Frontal cortex (tissue), 4 donors: ENCODE data around the gene TBX6. TPM values are rescaled to one million over a fixed set of nuclear protein-coding genes. Genes with fewer than 3 reads are reported as not detected.
A peak's percentile ranks its signal among the peaks of the same experiment; 100 is the strongest.

Experiments used
- DNase-seq, 2 donors: peaks; one replicate each; pipeline ENCODE4 v3.0.0; 2012; ENCODE audit warnings: low spot score in 2 of 2
- FAIRE-seq: peaks from 2 replicates; lab custom pipeline; 2012; peaks lifted over from hg19 to GRCh38; lab: Jason Lieb, UNC
- total RNA-seq: library from RNA; depleted of rRNA; stranded (reverse); fragments of >200 nt; gene quantifications from one replicate; pipeline ENCODE4 v1.2.3, GENCODE V29; 2014
- donor health status: control.
- donor health status: control.
- donor health status: control.

TBX6 gene
- total RNA-seq, 1 donor from 2014 or later: 0.41 TPM

GRCh38 chr16:30088237-30088831 lies 3.4 kb downstream of the TBX6 start:
- DNase-seq (no peak), FAIRE-seq (no peak)

GRCh38 chr16:30087181-30087898 lies 4.4 kb downstream of the TBX6 start:
- no peak for FAIRE-seq
- peak in 1 of 2 donors; percentile 19 for DNase-seq

- FAIRE-seq (no peak), DNase-seq (no peak)
These were observed 5.2 kb downstream of the TBX6 start for GRCh38 chr16:30086291-30087140.

- DNase-seq (no peak), FAIRE-seq (no peak)
These were observed 5.9 kb downstream of the TBX6 start for GRCh38 chr16:30085820-30086219.

GRCh38 chr16:30085247-30085646 lies 6.5 kb downstream of the TBX6 start:
- FAIRE-seq: no peak
- DNase-seq: peak in 1 of 2 donors; percentile 13

- no peak for DNase-seq
- FAIRE-seq: no peak
These were observed 6.9 kb downstream of the TBX6 start for GRCh38 chr16:30084816-30085159.

GRCh38 chr16:30084096-30084815 lies 7.5 kb downstream of the TBX6 start:
- FAIRE-seq (no peak), DNase-seq (no peak)

- DNase-seq (no peak), FAIRE-seq (no peak)
These were observed 8.3 kb downstream of the TBX6 start for GRCh38 chr16:30083216-30084055.

- FAIRE-seq (no peak), DNase-seq (no peak)
These were observed 9.1 kb downstream of the TBX6 start for GRCh38 chr16:30082545-30083090.

GRCh38 chr16:30079480-30079879 lies 12.2 kb downstream of the TBX6 start:
- no peak for DNase-seq
- no peak for FAIRE-seq

GRCh38 chr16:30078744-30079143 lies 13.0 kb downstream of the TBX6 start:
- DNase-seq (no peak), FAIRE-seq (no peak)

- FAIRE-seq (no peak), DNase-seq (no peak)
These were observed 14.1 kb downstream of the TBX6 start for GRCh38 chr16:30077656-30078055.

- FAIRE-seq: no peak
- no peak for DNase-seq
These were observed 15.4 kb downstream of the TBX6 start for GRCh38 chr16:30076276-30076791.

- DNase-seq: peak; percentile 94 to 99
- FAIRE-seq: no peak
These were observed 16.0 kb downstream of the TBX6 start, which contains the start of gene PPP4C for GRCh38 chr16:30075503-30076275. Gene PPP4C, plus strand, starts transcription at chr16:30075994. Its CDS starts 384 bp downstream, at chr16:30076378.

GRCh38 chr16:30070490-30070889 lies 21.2 kb downstream of the TBX6 start:
- DNase-seq: no peak
- FAIRE-seq: no peak

GRCh38 chr16:30069611-30070462 lies 21.9 kb downstream of the TBX6 start:
- DNase-seq: no peak
- FAIRE-seq: no peak
